Activated CD8-positive, alpha-beta memory T cell treated with anti-CD3 and anti-CD28 coated beads, Interleukin-2, amount 50 U/mL, for 1 hour (primary cell): ENCODE measurements around the gene NABP1.

Source experiments
- DNase-seq: peaks from one replicate; pipeline ENCODE4 v3.0.0-alpha.2; 2020; ENCODE audit errors: extremely low read depth

Gene NABP1

DNA sequence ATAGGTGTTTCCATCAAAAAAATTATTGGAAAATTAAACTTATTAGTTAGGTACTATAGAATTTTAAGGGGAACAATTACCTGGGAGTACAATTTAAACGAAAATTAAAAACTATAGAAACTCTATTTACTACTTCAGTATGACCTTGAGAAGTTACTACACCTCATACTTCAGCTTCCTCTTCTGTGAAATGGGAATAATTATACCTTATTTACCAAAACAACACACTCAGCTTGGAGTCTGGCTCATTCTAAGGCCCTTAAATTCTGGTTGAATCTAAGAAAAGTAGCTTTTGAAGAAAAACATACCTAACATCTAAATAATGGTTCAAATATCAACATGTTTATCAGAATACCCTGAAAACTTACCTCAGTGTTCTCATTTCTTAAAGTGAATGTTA, 2.7 kb downstream of the NABP1 start:
- DNase-seq: no peak

DNA sequence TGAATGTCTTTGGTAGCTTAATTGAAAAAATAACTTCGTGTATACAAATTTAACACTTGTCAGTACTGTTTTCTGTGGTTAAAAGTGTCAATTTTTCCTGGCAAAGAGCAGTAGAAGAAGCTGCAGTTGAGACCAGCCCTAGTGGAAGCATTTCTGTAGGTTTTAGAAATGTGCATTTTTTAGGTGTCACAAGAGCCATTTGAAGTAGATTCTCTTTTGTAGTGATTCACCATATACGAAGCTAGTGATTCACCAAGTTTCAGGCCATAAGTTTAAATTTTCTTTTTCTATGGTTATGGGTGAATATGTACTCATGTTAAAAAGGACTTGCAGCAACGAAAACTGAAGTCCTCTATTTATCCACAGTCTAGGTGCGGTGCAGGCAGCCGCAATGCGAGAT, 4.2 kb downstream of the NABP1 start:
- DNase-seq: no peak

DNA sequence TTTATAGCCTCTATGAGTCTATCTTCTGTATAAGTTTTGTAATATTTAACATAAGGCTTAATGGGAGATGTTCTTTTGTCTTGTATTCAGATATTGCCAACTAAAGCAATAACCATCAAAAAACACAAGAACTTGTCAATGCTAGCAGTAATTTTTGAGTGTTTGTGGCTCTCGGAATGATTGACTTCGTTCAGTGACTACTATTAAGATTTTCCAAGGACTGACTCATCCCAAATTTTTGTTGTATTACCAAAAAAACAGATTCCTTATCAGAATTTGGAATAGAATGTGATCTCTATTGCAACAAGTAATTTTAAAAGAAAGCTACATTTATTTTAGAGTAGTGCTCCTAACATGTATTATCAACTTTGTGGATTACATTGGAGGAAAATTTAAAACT, 8.1 kb downstream of the NABP1 start:
- no peak for DNase-seq

DNA sequence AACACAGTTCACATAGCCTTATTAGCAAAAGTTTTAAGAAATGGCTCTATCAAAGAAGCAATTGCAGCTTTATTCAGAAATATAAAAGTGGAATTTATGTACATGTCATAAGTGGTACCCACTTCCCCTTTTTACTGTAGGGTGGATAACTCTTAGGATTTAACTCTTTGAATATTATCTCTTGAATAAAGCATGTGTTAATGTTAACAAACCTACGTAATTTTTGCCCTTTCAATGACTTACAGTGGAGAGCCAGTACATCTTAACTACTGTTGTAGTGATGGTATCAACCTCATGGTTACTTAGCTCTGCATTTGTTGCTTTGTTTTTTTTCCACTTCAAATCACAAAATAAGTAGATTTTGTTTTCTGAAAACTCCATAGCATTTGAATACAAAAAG, 8.8 kb downstream of the NABP1 start:
- DNase-seq: no peak

DNA sequence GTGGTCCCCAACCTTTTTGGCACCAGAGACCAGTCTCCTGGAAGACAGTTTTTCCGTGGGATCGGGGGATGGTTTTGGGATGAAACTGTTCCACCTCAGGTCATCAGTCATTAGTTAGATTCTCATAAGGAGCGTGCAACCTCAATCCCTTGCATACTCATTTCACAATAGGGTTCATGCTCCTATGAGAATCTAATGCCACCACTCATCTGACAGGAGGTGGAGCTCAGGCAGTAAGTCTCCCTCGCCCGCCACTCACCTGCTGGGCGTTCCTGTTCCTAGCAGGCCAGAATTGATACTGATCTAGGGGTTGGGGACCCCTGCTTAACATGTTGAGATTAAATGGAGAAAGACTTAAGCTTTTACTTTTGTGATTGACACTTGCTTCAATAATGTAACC, 9.9 kb downstream of the NABP1 start:
- DNase-seq: no peak

DNA sequence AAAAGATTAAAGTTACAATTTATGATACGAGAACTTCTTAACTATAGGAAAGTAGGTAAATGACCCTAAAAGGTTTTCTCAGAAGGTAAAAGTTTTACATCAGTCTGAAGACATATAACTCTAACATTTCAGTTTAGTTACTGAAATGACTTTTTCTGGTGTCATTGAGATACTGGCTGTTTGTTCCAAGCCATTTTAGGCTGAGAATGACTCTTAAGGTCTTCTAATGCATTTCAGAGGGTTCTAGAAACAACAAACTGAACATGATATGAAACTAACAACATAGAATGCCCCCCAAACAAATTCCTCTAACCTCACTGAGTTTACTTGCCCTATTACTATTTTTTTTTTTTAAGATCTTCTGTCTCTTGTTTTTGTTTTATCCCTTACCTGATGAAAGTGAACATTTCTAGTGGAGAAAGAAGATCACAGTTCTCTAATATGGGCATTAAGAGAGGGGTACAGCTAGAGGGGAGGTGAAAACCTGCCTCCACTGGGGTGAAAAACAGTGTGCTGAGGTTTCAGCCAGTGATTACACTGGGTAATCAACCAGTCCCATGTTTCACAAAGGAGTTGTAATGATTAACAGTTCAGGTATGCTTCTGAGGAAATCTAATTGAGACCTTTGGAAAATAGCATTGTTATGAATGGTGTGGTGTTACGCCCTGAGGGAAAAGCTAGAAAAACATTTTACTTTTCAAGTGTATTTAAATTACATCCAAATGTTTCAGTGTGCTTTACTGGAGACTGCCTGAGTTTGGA, 11.2 kb downstream of the NABP1 start:
- no peak for DNase-seq

DNA sequence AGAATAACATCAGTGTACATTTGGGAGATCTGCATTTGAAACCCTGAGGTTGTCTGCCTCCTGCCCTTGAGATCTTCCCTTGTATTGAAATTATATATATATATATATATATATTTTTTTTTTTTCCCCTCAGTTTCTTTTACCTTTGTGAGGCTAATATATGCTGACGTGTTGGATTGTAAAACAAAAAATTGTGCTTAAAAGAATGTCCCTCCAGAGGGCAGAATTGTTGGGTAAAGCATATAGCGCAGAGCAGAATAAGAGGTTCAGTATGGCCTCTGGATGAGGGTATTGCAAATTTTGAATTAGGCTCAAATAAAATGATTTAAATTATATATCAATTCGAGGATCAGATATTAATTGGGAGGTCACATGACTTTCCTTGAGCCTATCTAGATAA, 12.4 kb downstream of the NABP1 start:
- no peak for DNase-seq

DNA sequence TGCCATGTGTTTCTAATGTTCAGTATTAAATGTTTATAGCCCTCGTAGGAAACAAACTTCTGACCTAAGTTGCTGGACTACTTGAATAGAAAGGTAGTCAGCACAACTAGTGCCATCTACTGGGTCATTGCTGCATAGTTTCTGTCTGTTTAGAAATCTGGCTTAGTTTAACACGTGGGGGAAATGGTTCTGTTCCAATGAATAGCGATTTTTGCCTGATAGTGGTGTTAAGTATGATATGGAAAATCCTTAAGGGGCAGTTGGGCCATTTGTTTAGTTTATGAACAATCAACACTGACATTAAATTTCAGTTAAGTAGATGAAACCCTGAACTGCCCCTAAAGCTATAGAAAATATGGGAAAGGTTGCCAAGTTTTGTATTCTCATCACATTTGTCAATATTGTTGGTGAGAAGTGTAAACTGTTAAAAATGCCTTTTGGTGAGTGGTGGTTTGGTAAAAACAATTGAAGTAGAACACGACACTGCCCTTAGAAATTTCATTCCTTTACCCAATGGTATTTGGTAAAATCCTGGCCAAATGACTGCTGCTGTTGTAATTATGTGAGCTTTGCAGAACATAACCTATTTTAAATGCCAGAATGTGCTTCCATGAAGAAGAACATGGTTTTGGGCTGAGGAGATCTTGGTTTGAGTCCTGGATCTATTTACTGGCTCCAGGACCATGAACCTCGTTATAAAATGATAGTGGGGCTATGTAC, 13.2 kb downstream of the NABP1 start:
- no peak for DNase-seq

DNA sequence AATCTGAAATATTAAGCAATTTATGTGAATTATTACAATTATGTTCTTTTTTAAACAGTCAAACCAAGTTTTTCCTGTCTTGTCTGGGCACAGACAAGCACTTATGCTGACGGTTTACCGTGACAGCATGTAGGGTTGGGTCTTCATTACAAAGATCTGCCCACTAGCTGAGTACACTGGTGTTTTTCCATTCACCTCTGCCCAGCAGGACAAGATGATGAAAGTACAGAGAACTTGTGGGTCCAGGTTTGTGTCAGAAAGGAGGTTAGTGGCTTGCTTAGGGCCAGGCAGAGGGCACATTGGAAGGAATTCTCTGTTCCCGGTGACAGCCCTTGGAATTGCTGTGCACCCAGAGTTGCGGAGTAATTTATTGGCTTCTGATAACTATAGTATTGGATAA, 14.0 kb downstream of the NABP1 start:
- DNase-seq: no peak

DNA sequence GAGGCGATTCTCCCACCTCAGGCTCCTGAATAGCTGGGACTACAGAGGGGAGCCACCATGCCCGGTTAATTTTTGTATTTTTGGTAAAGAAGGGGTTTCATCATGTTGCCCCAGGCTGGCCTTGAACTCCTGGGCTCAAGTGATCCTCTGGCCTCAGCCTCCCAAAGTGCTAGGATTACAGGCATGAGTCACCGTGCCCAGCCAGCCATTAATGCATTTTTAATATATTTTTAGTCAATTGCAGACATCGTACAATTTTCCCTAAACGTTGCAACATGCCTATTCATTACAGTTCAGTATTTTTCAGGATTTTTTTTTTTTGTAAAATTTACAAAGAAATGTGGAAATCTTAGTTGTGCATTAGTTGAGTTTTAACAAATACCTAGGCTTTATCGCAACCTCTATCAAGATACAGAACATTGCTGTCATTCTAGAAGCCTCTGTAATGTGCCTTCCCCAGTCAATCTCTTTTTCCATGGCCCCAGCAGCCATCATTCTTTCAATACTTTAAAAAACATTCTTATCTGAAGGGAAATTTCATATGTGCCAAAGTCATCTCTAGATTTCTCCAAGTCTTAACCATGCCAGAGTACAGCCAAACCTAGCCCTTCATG, 14.7 kb downstream of the NABP1 start:
- no peak for DNase-seq

DNA sequence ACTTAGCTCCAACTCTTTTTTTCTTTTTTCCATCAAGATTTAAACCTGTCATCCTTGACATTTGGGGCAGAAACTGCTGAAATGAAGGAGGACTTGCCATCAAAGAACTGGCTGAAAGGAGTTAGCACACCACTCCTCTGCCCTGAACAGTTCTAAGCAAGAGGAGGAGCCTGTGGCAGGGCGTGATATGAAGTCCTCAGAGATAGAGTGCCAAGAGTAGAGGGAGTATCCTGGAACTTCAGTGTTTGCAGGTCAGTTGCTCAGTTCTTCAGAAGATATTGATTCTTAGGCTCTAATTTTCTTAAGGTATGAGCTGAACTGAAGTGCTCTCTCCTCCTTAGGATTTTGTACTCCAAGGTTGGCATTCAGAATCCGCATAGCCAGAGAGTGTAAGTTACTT, 15.2 kb downstream of the NABP1 start:
- no peak for DNase-seq

DNA sequence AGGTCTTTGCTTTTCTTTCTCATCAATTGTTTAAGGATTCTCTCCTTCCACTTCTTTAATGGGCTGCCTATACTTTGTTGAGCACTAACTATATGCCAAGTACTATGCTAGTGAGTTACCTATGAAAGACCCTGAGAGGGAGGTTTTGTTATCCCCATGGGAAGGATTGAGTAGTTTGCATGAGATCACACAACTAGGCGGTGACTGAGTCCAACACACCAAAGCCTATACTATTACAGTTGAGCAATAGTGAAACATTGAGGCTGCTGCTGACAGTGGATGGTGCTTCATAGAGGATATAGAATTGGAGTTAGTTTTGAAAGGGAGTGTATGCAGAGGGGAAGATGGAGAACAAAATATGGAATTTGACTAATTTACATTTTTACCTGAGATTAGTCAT, 15.8 kb downstream of the NABP1 start:
- DNase-seq: no peak

DNA sequence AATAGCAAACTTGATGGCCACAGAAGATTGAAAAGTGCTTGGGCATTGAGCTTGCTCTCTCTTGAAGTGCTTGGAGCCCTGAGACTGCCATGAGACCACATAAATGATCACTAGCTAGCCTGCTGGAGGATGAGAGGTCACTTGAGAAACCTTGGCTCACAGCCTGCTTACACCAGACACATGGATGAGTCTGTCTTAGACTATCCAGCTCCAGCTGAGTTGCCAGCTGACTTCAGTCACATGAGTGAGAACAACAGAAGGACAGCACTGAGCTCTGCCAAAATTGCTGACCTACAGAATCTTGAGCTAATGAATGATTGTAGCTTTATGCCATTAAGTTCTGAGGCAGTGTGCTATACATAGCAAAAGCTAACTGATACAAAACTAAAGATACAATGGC, 18.1 kb downstream of the NABP1 start:
- no peak for DNase-seq

DNA sequence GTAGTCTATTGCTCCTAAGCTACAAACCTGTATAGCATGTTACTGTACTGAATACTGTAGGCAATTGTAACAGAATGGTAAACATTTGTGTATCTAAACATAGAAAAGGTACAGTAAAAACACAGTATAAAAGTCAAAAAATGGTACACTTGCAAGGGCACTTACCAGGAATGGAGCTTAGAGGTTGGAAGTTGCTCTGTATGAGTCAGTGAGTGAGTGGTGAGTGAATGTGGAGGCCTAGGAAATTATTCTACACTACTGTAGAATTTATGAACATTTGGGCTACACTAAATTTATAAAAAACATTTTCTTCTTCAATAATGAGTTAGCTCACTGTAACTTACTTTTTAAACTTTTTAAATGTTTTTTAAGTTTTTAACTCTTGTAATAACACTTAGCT, 19.0 kb downstream of the NABP1 start:
- no peak for DNase-seq

DNA sequence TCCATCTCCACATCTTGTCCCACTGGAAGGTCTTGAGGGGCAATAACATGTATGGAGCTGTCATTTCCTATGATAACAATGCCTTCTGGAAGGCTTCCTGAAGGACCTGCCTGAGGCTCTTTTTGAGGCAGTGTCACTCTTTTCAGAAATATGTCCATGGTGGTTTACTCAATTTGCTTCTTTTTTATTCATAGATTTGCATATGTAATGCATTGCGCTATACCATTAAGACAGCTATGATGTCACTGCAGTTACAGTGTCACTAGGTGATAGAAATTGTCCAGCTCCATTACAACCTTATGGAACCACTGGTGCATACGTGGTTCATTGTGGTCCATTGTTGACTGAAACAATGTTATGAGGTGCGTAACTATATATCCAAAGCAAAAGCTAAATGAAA, 19.9 kb downstream of the NABP1 start:
- no peak for DNase-seq

DNA sequence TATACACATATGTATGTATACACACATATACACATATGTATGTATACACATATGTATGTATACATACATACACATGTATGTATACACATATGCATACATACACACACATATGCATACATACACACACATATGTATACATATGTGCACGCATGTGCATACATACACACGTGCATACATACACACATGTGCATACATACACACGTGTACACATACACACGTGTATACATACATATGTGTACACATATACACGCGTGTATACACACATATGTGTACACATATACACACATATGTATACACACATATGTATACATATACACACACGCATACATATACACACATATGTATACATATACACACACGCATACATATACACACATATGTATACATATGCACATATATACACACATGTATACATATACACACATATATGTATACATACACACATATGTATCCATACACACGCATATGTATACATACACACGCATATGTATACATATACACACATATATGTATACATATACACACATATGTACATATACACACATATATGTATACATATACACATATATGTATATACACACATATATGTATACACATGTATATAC, 21.5 kb downstream of the NABP1 start:
- no peak for DNase-seq

DNA sequence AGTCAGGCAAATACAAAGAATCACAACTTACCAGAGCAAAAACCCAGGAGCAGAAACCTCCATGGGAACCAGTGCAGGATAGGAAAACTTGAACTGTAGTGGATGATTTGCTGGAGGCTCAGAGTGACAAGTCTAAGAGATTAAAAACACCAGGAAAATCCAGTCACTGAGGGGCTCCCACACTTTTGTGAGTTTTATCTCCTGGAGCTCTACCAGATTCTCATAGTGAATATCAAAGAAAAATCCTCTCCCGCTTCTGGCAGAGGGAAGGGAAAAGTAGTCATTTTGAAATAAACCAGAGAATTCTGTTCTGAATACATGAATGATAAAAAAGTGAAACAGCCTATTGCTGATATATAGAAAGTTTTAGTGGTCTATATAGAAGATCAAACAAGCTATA, 23.1 kb downstream of the NABP1 start:
- no peak for DNase-seq

DNA sequence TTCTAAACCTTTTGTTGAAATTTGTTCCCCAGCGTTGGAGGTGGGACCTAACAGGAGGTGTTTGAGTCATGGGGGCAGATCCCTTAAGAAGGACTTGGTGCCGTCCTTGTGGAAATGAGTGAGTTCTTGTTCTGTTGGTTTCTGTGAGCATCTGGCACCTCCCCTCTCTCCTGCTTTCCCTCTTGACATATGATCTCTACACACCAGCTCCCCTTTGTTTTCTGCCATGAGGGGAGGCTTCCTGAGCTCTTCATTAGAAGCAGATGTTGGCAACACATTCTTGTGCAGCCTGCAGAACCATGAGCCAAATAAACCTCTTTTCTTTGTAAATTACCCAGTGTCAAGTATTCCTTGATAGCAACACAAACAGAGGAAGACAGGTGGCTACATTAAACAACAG, 23.8 kb downstream of the NABP1 start:
- no peak for DNase-seq

DNA sequence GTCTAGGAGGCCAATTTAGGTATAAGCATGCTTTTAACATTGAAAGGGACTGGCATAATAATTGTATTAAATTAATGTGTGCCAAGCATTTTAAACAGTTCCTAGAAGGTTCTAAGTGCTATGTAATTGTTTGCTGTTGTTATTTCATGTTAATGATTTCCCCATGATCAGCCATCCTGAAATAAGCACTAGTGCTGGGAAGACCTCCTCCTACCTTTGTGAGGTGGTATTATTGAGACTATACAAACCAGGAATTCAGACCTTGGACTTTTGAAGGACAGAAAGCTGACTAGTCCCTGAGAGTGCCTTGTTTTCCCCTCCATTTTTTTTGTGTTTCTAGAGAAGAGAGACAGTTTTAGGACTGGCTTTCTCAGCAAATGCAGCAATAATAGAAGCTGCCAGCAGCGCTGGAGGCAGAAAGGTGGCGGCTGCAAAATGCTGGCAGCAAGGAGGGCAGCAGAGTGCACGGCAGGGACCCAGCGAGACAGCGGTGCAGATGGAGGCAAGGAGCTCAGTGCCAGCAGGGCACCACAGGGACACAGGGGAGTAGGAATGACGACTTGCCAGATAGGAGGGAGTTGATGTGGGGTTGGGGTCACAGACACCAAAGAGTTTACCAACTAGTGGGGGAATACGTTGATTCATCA, 25.3 kb downstream of the NABP1 start:
- DNase-seq: no peak

DNA sequence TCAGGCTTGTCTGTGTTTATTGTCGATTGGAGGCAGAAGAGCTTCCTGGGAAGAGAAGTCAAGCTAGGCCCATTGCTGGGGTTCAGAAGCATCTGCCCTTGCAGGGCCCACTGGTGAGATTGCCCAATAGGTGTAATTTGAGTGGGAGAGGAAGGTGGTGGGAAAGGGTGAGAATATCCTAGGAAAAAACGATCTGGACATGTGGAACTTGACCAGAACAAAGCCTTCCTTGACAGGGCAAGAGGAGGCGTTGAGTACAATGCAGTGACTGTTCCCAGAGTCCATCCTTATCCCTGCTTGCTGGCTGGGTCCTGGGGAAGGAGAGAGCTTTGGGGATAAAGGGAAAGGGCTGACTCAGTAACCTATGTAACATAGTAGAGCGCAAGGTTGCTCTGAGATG, 27.1 kb downstream of the NABP1 start:
- no peak for DNase-seq

DNA sequence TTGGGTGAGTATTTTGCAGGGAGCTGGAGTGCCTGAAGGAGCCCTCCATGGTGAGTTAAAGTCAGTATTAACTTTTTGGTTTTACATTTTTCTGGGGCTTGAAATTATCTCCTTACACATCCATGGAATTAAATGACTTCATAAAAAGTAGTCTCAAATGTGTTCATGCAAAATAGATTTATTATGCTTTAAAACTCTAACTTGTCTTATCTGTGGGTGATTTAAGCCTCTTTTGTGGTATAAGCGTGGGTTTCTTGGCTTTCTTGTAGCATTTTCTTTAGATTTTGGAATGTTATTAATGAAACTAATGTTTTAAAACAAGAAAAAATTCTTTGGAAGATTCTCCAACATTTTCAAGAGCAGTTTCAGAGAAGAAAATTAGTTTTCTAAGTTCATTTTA, 27.8 kb downstream of the NABP1 start:
- DNase-seq: no peak

DNA sequence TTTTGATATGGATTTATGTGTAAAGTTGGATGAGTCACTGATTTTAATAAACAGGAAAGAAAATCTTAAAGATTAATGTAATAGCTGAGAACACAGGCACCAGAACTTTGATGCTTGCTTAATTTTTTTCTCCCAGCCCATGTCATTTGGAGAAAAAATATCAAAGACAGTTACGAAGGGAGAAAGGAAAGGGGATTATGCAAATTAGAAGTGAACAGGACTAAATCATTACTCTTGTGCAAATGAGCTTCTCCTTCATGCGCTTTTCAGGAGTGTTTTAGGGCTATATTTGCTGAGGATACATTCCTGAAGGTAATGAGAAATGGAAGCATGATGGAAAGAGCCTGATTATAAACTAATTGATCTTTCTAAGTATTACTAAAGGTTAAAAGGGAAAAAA, 28.9 kb downstream of the NABP1 start:
- DNase-seq: no peak
